ENCODE results near the gene TMEM11.

DNA sequence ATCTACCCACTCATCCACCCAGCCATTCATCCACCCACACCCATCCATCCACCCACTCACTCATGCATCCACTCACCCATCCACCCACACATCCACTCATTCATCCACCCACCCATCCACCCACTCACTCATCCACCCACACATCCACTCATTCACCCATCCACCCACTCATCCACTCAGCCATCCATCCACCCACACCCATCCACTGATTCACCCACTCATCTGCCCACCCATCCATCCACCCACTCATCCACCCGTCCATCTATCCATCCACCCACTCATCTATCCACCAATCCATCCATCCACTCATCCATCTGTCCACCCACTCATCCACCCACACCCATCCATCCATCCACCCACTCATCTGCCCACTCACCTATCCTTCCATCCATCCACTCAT lies 22.0 kb upstream of the TMEM11 start:
- TF ChIP-seq, protein P1, sequence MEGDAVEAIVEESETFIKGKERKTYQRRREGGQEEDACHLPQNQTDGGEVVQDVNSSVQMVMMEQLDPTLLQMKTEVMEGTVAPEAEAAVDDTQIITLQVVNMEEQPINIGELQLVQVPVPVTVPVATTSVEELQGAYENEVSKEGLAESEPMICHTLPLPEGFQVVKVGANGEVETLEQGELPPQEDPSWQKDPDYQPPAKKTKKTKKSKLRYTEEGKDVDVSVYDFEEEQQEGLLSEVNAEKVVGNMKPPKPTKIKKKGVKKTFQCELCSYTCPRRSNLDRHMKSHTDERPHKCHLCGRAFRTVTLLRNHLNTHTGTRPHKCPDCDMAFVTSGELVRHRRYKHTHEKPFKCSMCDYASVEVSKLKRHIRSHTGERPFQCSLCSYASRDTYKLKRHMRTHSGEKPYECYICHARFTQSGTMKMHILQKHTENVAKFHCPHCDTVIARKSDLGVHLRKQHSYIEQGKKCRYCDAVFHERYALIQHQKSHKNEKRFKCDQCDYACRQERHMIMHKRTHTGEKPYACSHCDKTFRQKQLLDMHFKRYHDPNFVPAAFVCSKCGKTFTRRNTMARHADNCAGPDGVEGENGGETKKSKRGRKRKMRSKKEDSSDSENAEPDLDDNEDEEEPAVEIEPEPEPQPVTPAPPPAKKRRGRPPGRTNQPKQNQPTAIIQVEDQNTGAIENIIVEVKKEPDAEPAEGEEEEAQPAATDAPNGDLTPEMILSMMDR (IDR thresholded peaks at IDR 0.05), result no peak
- TF ChIP-seq POLR2A (IDR thresholded peaks at IDR 0.05), result no peak

All from body of pancreas (tissue), 4 donors.